WI38 (cell line): ENCODE measurements around the gene FLYWCH2.
A peak's percentile ranks its signal among the peaks of the same experiment; 100 is the strongest.

Source experiments
- H3K4me3 ChIP-seq: 2 replicates; pipeline ENCODE4 v1.5.1; 2011; ENCODE audit warnings: low read depth, mild to moderate bottlenecking, control low read depth, low read length
- CTCF ChIP-seq: IDR thresholded peaks from 2 replicates; pipeline ENCODE4 v1.5.1; 2012; ENCODE audit warnings: low read depth, mild to moderate bottlenecking, control low read depth, low read length

Gene FLYWCH2

DNA sequence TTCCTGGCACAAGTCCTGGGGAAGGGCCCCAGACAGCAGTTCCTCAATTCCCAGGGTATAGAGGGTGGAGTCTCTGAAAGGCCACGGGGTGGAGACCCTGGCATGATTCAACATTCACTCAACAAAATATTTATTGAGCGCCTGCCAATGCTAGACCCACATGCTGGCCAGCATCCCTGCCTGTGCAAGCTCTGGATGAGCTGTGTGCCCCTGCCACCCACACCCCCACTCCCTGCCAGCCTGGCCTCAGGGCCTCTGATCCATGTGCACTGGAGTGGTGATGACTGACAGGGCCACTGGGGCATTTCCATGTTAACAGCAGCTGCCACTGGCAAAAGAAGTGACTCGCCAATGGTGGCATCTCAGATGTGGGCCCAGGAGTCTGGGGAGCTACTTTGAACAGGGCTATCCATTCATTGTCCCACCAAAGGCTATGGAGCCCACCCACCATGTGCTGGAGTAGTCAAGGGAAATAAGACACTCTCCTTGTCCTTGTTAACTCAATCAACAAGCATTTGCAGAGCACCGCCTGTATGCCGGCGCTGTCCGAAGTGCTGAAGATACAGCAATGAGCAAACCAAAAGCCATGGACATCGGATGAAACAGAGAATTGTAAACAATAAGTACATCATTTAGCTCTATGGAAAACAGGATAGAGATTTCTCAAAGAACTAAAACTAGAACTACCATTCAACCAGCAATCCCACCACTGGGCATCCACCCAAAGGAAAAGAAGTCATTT lies 22.0 kb upstream of the FLYWCH2 start:
- H3K4me3 ChIP-seq = no peak overlapping the region
- TF ChIP-seq CTCF = no peak

- H3K4me3 ChIP-seq = no peak overlapping the region
- TF ChIP-seq CTCF = no peak
These were observed 17.4 kb upstream of the FLYWCH2 start for GRCh38 chr16:2865651-2866050.

DNA sequence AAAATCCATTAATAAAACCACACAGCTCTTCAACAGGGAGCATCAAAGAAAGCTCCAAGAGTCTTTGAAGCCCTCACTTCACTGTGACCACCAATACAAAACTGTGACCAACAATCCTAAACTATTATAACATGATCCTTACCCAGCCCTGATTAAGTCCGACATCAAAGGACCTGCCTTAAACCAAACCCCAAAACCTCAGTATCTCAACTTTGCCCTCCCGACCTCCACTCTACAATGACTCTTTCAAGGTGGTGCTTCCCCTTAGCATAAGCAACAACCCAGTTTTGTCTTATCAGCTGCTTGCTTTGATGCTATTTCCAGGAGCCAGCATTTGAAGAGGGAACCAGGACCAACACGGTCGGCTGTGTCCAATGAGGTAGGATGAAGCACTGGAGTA lies 16.6 kb upstream of the FLYWCH2 start:
- TF ChIP-seq CTCF = no peak

DNA sequence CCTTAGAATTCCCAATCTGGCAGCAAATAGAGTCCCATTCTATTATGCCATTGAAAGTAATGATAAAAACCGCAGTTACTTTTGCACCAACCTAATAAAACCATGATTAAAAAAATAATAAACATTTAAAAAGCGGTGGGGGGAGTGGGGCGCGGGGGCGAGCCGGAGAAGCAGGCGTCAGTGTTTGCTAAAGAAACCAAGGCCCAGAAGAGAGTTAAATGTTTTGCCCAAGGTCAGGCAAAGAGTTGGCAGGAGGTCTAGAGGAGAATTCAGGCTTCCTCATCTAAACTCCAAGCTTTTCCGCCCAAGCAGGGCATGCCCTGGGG lies 15.4 kb upstream of the FLYWCH2 start:
- peak overlapping the region; percentile 66 for H3K4me3 ChIP-seq
- TF ChIP-seq CTCF = no peak

More for the DNA sequence above, 16.6 kb upstream of the FLYWCH2 start:
- H3K4me3 ChIP-seq = no peak overlapping the region

GRCh38 chr16:2867987-2868789 lies 14.8 kb upstream of the FLYWCH2 start:
- H3K4me3 ChIP-seq = peak overlapping the region; percentile 66
- peak; percentile 91 for TF ChIP-seq CTCF

DNA sequence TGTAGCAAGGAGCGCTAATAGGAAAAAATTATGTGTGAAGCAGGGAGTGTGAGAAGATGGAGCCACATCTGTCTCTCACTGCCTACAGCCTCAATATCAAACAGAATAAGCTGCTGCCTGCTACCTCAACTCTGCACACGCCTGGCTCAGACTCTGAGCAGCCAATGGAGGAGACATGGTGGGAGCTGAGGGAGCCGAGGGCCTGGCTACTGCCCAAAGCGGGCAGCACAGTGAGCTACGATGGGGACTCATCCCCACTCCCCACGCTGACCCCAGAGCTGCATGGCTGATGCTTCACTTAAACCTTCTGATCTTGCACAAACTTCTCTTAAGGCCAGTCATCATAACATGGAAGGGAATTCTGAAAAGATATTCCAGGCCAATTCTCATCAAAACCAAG lies 11.1 kb upstream of the FLYWCH2 start:
- H3K4me3 ChIP-seq = no peak overlapping the region
- TF ChIP-seq CTCF = no peak
